ENCODE measurements around the gene MALAT1.

The MALAT1 gene

GRCh38 chr11:65479184-65480145 is 19.4 kb upstream of the MALAT1 start:
- no peak for FAIRE-seq

GRCh38 chr11:65482306-65482850 is 16.5 kb upstream of the MALAT1 start:
- FAIRE-seq: no peak

GRCh38 chr11:65485920-65486219 is 13.0 kb upstream of the MALAT1 start:
- FAIRE-seq: no peak

GRCh38 chr11:65486570-65487466 is 12.0 kb upstream of the MALAT1 start:
- no peak for FAIRE-seq

- peak; percentile 93 for FAIRE-seq
These were observed 11.2 kb upstream of the MALAT1 start for GRCh38 chr11:65487467-65488272.

GRCh38 chr11:65488273-65489034 is 10.4 kb upstream of the MALAT1 start:
- no peak for FAIRE-seq

- no peak for FAIRE-seq
These were observed 9.7 kb upstream of the MALAT1 start for GRCh38 chr11:65489035-65489705.

- FAIRE-seq: no peak
These were observed 9.0 kb upstream of the MALAT1 start for GRCh38 chr11:65489706-65490320.

GRCh38 chr11:65491163-65491465 is 7.7 kb upstream of the MALAT1 start:
- FAIRE-seq: no peak

GRCh38 chr11:65491614-65492386 is 7.0 kb upstream of the MALAT1 start:
- no peak for FAIRE-seq

GRCh38 chr11:65492387-65492636 is 6.5 kb upstream of the MALAT1 start:
- FAIRE-seq: no peak

GRCh38 chr11:65492637-65493366 is 6.0 kb upstream of the MALAT1 start:
- FAIRE-seq: no peak

GRCh38 chr11:65493367-65494176 is 5.3 kb upstream of the MALAT1 start:
- FAIRE-seq: no peak

GRCh38 chr11:65496304-65497140 is 2.3 kb upstream of the MALAT1 start:
- FAIRE-seq: no peak

- FAIRE-seq: no peak
These were observed 1.5 kb upstream of the MALAT1 start for GRCh38 chr11:65497141-65498041.

- FAIRE-seq: no peak
These were observed 661 bp upstream of the MALAT1 start for GRCh38 chr11:65498042-65498726.

All from endometrium (tissue), 2 donors.